ENCODE measurements around the gene HOXD12. TPM values are rescaled to one million over a fixed set of nuclear protein-coding genes. Genes with fewer than 3 reads are reported as not detected.

HOXD12 gene
- total RNA-seq, 4 donors from 2014 or later, result not detected

- no peak overlapping the region for H3K4me3 ChIP-seq
- TF ChIP-seq, protein P1, sequence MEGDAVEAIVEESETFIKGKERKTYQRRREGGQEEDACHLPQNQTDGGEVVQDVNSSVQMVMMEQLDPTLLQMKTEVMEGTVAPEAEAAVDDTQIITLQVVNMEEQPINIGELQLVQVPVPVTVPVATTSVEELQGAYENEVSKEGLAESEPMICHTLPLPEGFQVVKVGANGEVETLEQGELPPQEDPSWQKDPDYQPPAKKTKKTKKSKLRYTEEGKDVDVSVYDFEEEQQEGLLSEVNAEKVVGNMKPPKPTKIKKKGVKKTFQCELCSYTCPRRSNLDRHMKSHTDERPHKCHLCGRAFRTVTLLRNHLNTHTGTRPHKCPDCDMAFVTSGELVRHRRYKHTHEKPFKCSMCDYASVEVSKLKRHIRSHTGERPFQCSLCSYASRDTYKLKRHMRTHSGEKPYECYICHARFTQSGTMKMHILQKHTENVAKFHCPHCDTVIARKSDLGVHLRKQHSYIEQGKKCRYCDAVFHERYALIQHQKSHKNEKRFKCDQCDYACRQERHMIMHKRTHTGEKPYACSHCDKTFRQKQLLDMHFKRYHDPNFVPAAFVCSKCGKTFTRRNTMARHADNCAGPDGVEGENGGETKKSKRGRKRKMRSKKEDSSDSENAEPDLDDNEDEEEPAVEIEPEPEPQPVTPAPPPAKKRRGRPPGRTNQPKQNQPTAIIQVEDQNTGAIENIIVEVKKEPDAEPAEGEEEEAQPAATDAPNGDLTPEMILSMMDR (IDR thresholded peaks at IDR 0.05), result no peak
- TF ChIP-seq POLR2A (IDR thresholded peaks at IDR 0.05) (no peak), POLR2AphosphoS5 (IDR thresholded peaks at IDR 0.05) (no peak), EP300 (IDR thresholded peaks at IDR 0.05) (no peak)
- H3K36me3 ChIP-seq, result no peaks in the 10 kb centered on the region
- peaks cover 100% of the 10 kb centered on the region for H3K27me3 ChIP-seq
- WGBS, 2 donors (ENCODE audit: low coverage in 1 of 2), result 9 to 10% methylated on average over 14 to 24 of the region's 24 CpGs
- peaks cover 0 to 33% (median 14%) of the 10 kb centered on the region in 3 donors for H3K4me1 ChIP-seq
- H3K9me3 ChIP-seq, result no peaks in the 10 kb centered on the region
- H3K27ac ChIP-seq, result no peak overlapping the region
- ATAC-seq, result no peak
These were observed 19.2 kb downstream of the HOXD12 start for GRCh38 chr2:176118601-176119339.

- Histone ChIP-seq H3K27me3 (peaks cover 100% of the 10 kb centered on the region), H3K36me3 (no peaks in the 10 kb centered on the region), H3K9me3 (no peaks in the 10 kb centered on the region), H3K4me3 (no peak overlapping the region), H3K4me1 (peaks cover 0 to 36% (median 14%) of the 10 kb centered on the region in 3 donors), H3K27ac (no peak overlapping the region)
- 11 to 12% methylated on average over 6 to 9 of the region's 13 CpGs for WGBS, 2 donors (ENCODE audit: low coverage in 1 of 2)
- TF ChIP-seq, protein P1 (IDR thresholded peaks at IDR 0.05), result no peak
- no peak for TF ChIP-seq POLR2A (IDR thresholded peaks at IDR 0.05)
- ATAC-seq, result no peak
These were observed 21.0 kb downstream of the HOXD12 start for GRCh38 chr2:176120364-176121189.

DNA sequence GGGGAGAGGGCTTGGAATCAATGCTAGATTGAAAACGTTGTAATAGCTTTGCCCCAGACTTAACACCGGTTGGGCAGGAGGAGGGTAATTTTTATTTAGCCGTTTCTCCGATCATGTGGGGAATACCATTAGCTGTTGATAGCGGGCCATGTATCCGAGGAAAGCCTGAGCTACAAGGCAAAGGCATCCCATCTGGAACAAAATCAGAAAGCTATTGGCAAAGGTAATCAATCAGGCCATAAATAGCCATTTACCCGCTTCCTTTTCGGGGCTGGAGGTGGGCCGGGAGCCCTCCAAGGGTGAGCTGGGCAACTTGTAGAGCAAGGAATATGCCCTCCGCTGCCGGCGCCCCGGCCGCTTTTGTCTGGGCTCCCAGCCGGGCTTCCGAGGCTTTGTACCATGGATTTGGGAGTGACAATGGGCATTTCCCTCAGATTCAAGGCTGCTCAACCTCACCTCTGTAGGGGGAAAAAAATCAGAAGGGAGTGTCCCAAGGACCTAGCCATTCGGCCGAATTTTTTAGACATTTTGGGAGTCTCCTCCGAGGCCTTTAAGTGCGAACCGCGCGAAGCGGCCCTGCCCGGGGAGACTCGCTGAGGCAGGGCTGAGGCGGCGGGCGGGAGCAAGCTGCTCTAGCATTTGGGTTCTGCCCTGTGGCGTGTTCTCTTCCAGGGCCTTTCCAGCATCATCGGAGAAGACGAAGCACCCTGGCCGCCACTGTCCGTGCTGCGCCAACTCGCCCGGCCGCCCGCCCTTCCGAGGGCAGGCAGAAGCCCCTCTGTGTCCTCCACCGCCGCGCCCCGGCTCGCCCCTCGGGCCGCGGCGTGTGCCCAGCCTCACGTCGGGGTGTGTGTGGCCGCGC, 21.8 kb downstream of the HOXD12 start:
- H3K27ac ChIP-seq, result no peak overlapping the region
- TF ChIP-seq, protein P1 (IDR thresholded peaks at IDR 0.05), result no peak
- TF ChIP-seq POLR2A (IDR thresholded peaks at IDR 0.05) (no peak), POLR2AphosphoS5 (IDR thresholded peaks at IDR 0.05) (no peak), EP300 (IDR thresholded peaks at IDR 0.05) (no peak)
- peaks cover 0 to 30% (median 14%) of the 10 kb centered on the region in 3 donors for H3K4me1 ChIP-seq
- no peaks in the 10 kb centered on the region for H3K36me3 ChIP-seq
- WGBS, 2 donors (ENCODE audit: low coverage in 1 of 2), result 4 to 5% methylated on average over 5 to 9 of the region's 53 CpGs
- no peak for ATAC-seq
- peak overlapping the region in 1 of 2 donors; percentile 54 for H3K4me3 ChIP-seq
- peaks cover 100% of the 10 kb centered on the region for H3K27me3 ChIP-seq
- H3K9me3 ChIP-seq, result no peaks in the 10 kb centered on the region

DNA sequence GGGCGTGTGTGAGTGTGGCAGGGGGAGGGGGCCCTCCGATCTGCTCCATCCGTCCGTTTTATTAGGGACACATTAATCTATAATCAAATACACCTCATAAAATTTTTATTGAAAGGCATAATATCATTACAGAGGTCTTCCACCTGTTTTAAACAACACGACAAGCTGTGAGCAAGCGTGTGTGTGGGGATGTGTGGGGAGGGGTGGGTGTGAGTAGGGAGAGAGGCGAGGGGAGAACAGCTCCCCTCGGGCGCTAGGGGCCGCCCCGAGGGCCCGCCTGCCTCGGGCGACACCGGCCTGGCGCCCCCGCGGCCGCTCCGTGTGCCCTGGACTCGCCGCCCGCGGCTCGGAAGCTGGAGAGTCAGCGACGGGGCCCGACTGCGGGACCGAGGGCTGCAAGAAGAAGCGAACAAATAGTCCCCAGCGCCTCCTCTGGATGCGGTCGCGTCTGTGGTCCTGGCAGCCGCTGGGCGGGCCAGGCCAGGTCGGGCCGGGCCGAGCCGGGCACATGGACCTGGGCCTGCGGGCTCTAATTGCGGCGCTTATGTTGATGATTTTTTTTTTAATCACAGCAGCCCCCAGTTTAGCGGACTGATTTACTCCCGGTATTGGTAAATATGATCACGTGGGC, 22.6 kb downstream of the HOXD12 start:
- ATAC-seq, result no peak
- H3K27ac ChIP-seq, result peak overlapping the region in 2 of 4 donors; percentile 1 to 58
- 6% methylated on average over 7 of the region's 47 CpGs; no CpG with 5 or more reads in 1 of the 2 donors for WGBS, 2 donors (ENCODE audit: low coverage in 1 of 2)

More for the DNA sequence above, 22.6 kb downstream of the HOXD12 start:
- Histone ChIP-seq H3K9me3 (no peaks in the 10 kb centered on the region), H3K27me3 (peaks cover 100% of the 10 kb centered on the region), H3K4me3 (peak overlapping the region; percentile 19 to 54), H3K4me1 (peaks cover 0 to 33% (median 14%) of the 10 kb centered on the region in 3 donors), H3K36me3 (no peaks in the 10 kb centered on the region)
- no peak for TF ChIP-seq EP300 (IDR thresholded peaks at IDR 0.05)
- TF ChIP-seq, protein P1 (IDR thresholded peaks at IDR 0.05), result no peak

Data from gastroesophageal sphincter (tissue), 4 donors.